HepG2 (cell line): ENCODE results near the gene SERPIND1. TPM values are rescaled to one million over a fixed set of nuclear protein-coding genes. Genes with fewer than 3 reads are reported as not detected.

ENCODE experiments used
- ATAC-seq: fragments of 200-7000 bp; cut with Tn5 transposase; 3 replicates; pipeline ENCODE4 v1.9.1; 2020; ENCODE audit warnings: mild to moderate bottlenecking, moderate library complexity
- BruUV-seq: library from RNA; stranded (reverse); fragments of 400-500 nt; replicated peaks from 2 replicates; lab custom pipeline; 2021; lab: Mats Ljungman, UMichigan
- CTCF ChIA-PET: fragments of 300-600 bp; formaldehyde crosslinking; extraction: SDS; loops from one replicate; lab custom pipeline; 2021; ENCODE audit warnings: low total read pairs, inconsistent platforms, low intra/inter-chr PET ratio; lab: Yijun Ruan, JAX
- POLR2A ChIA-PET: fragments of 350-600 bp; sonication (Branson Sonifier 250); formaldehyde crosslinking; loops from one replicate; lab custom pipeline; 2020; ENCODE audit warnings: antibody characterized with exemption, inconsistent platforms; lab: Yijun Ruan, JAX
- DNase-seq: peaks from one replicate; pipeline ENCODE4 v3.0.0-alpha.2; 2015; ENCODE audit warnings: low spot score
- FAIRE-seq: peaks from 3 replicates; lab custom pipeline; 2011; peaks lifted over from hg19 to GRCh38; lab: Jason Lieb, UNC
- H2AFZ ChIP-seq: one replicate; pipeline ENCODE4 v1.6.1; 2011; ENCODE audit warnings: low read length, inconsistent platforms
- H3K27ac ChIP-seq: fragments of 300-600 bp; 3 replicates; pipeline ENCODE4 v1.8.0; 2011; ENCODE audit warnings: mixed run types, mild to moderate bottlenecking, mixed read lengths, low read length, inconsistent platforms; ENCODE audit not compliant: insufficient read depth; ENCODE audit errors: extremely low read length
- H3K27me3 ChIP-seq, 2 experiments: fragments of 200-600 bp in 1 of 2; 2 replicates in 1 of 2; 3 replicates in 1 of 2; pipeline versions ENCODE4 v1.6.0 to v1.8.0; 2011; ENCODE audit warnings: low read length in 2 of 2, mild to moderate bottlenecking in 2 of 2, moderate library complexity in 2 of 2, inconsistent platforms in 1 of 2; ENCODE audit not compliant: insufficient read depth in 2 of 2, control insufficient read depth in 1 of 2
- H3K36me3 ChIP-seq, 2 experiments: fragments of 200-600 bp in 1 of 2; replicated peaks in 1 of 2; 2 replicates in 1 of 2; 3 replicates in 1 of 2; pipeline versions ENCODE4 v1.5.1 to v1.8.0; 2011; ENCODE audit warnings: low read length in 2 of 2, inconsistent platforms in 1 of 2; ENCODE audit not compliant: insufficient read depth in 2 of 2, control insufficient read depth in 1 of 2
- H3K4me1 ChIP-seq: 2 replicates; pipeline ENCODE4 v1.5.1; 2012; ENCODE audit warnings: low read length, inconsistent platforms; ENCODE audit not compliant: insufficient read depth
- H3K4me2 ChIP-seq: 2 replicates; pipeline ENCODE4 v1.6.0; 2011; ENCODE audit warnings: low read depth, low read length, inconsistent platforms
- H3K4me3 ChIP-seq, 3 experiments: fragments of 200-600 bp in 1 of 3; sonication (generic), shearing (Covaris generic) in 1 of 3; replicated peaks in 1 of 3; 2 replicates each; pipeline ENCODE4 v1.5.1; 2011 to 2016; ENCODE audit warnings: low read length in 3 of 3, inconsistent platforms in 2 of 3, low read depth in 2 of 3, mild to moderate bottlenecking in 2 of 3, control low read depth in 1 of 3, mixed read lengths in 1 of 3; ENCODE audit not compliant: insufficient read depth in 1 of 3
- H3K79me2 ChIP-seq: one replicate; pipeline ENCODE4 v1.6.1; 2011; ENCODE audit warnings: low read length, inconsistent platforms; ENCODE audit not compliant: insufficient read depth
- H3K9ac ChIP-seq: 2 replicates; pipeline ENCODE4 v1.6.0; 2011; ENCODE audit warnings: mild to moderate bottlenecking, low read depth, low read length, inconsistent platforms; ENCODE audit not compliant: insufficient read depth
- H3K9me3 ChIP-seq: 2 replicates; pipeline ENCODE4 v1.5.1; 2012; ENCODE audit warnings: mild to moderate bottlenecking, low read length
- H4K20me1 ChIP-seq: 2 replicates; pipeline ENCODE4 v1.6.0; 2011; ENCODE audit warnings: inconsistent platforms, mild to moderate bottlenecking, low read length, moderate library complexity; ENCODE audit not compliant: insufficient read depth
- CAMTA2 ChIP-seq: sonication (generic); formaldehyde crosslinking; IDR thresholded peaks from 2 replicates; pipeline ENCODE4 v1.4.0; 2020; ENCODE audit warnings: mild to moderate bottlenecking, missing genetic modification reagents, borderline replicate concordance
- FOXA3 ChIP-seq: IDR thresholded peaks from 2 replicates; pipeline ENCODE4 v1.6.1; 2016; ENCODE audit warnings: missing genetic modification reagents, missing compliant biosample characterization
- POLR2A ChIP-seq, 2 experiments: IDR thresholded peaks; 2 replicates each; pipeline ENCODE4 v1.6.1; 2011; ENCODE audit warnings: low read depth in 2 of 2, low read length in 2 of 2, mild to moderate bottlenecking in 1 of 2, moderate library complexity in 1 of 2; ENCODE audit not compliant: insufficient read depth in 1 of 2
- RBFOX2 ChIP-seq: fragments of 200-400 bp; formaldehyde crosslinking; IDR thresholded peaks from 2 replicates; pipeline ENCODE4 v1.6.1; 2017; ENCODE audit warnings: low read depth, mild to moderate bottlenecking, low read length
- XBP1 ChIP-seq: sonication (generic); formaldehyde crosslinking; IDR thresholded peaks from 2 replicates; pipeline ENCODE4 v1.5.0; 2020; ENCODE audit warnings: missing genetic modification reagents
- ZBTB46 ChIP-seq: sonication (generic); formaldehyde crosslinking; IDR thresholded peaks from 2 replicates; pipeline ENCODE4 v1.4.0; 2020; ENCODE audit warnings: mild to moderate bottlenecking, missing genetic modification reagents, borderline replicate concordance
- ZFP1 ChIP-seq: IDR thresholded peaks from 2 replicates; pipeline ENCODE4 v1.6.1; 2016
- ZNF343 ChIP-seq: sonication (generic); formaldehyde crosslinking; IDR thresholded peaks from 2 replicates; pipeline ENCODE4 v1.4.0; 2020; ENCODE audit warnings: mild to moderate bottlenecking, missing genetic modification reagents
- ZNF891 ChIP-seq: sonication (generic); formaldehyde crosslinking; IDR thresholded peaks from 2 replicates; pipeline ENCODE4 v1.5.0; 2020; ENCODE audit warnings: mild to moderate bottlenecking, missing genetic modification reagents
- ZSCAN20 ChIP-seq: sonication (generic); formaldehyde crosslinking; IDR thresholded peaks from 2 replicates; pipeline ENCODE4 v1.4.0; 2020; ENCODE audit warnings: missing genetic modification reagents, mild to moderate bottlenecking, borderline replicate concordance
- WGBS: methylation state at CpG from one replicate; pipeline ENCODE4 v1.1.6; 2017; ENCODE audit warnings: low lambda C conversion rate; 5-methylcytosine and 5-hydroxymethylcytosine counted together
- in situ Hi-C: cut with HindIII; loops from 2 replicates; pipeline ENCODE4 v1.10.0; 2017; ENCODE audit warnings: low pct_unique_long_range_greater_than_20kb; ENCODE audit not compliant: extremely low pct_ligation_motif_present
- intact Hi-C: fragments of 100-400 bp; cut with micrococcal nuclease; formaldehyde crosslinking; loops from one replicate; pipeline ENCODE4 v1.10.0; 2022; ENCODE audit not compliant: unreplicated experiment
- polyA plus RNA-seq, 8 experiments: library from polyadenylated mRNA; depleted of rRNA in 3 of 8; stranded (reverse) in 7 of 8; unstranded in 1 of 8; fragments of >200 nt; fragmentation: Illumina TruSeq in 4 of 8; extraction: Trizol in 4 of 8; gene quantifications; 2 replicates each; pipeline versions ENCODE4 v1.2.1 to v1.2.3, GENCODE V29; 2011 to 2016; ENCODE audit warnings: low read depth in 4 of 8, missing spikeins in 1 of 8, mixed read lengths in 1 of 8; ENCODE audit not compliant: insufficient read depth in 1 of 8
- total RNA-seq, 5 experiments: library from RNA; depleted of rRNA; stranded (reverse); fragments of >200 nt; fragmentation: Illumina TruSeq; extraction: Trizol; gene quantifications; 2 replicates each; pipeline ENCODE4 v1.2.3, GENCODE V29; 2016; ENCODE audit warnings: low read depth in 1 of 5

The SERPIND1 gene
- total and polyA plus RNA-seq, 2 of the 13 experiments (the other 11 are each of a cell fraction or from before 2014, with no cell fraction given) = 111 to 350 TPM

GRCh38 chr22:20786048-20786447 lies 12.1 kb downstream of the SERPIND1 start:
- H3K27ac ChIP-seq = no peak overlapping the region
- DNase-seq (no peak), FAIRE-seq (no peak)
- H2AFZ ChIP-seq = no peak overlapping the region
- H3K4me3 ChIP-seq = no peak overlapping the region
- peaks cover 36 to 79% of the 10 kb centered on the region in 2 experiments for H3K36me3 ChIP-seq
- no peak overlapping the region for H3K9ac ChIP-seq
- H3K79me2 ChIP-seq = peaks cover 26% of the 10 kb centered on the region
- CTCF ChIA-PET = no interaction called here
- WGBS = 99% methylated on average over 5 of the region's 8 CpGs
- in situ Hi-C loops = no loop called here
- POLR2A ChIA-PET = interaction anchor here (11.1 kb wide), 1 partner anchor 10 kb away, joined by 172 read pairs; the partner anchor contains the start of gene SERPIND1
- H3K9me3 ChIP-seq = no peaks in the 10 kb centered on the region
- TF ChIP-seq RBFOX2 (peak; percentile 52; the same call in 1 of the 2 replicates), ZNF891 (CRISPR knock-in tag) (no peak), ZNF343 (CRISPR knock-in tag) (no peak), ZSCAN20 (no peak), ZBTB46 (no peak), XBP1 (CRISPR knock-in tag) (no peak), ZFP1 (CRISPR knock-in tag) (no peak), CAMTA2 (CRISPR knock-in tag) (no peak), FOXA3 (CRISPR knock-in tag) (no peak), POLR2A (IDR thresholded peaks at IDR 0.05; ENCODE audit: insufficient read depth in 1 of 2, low read depth in 2 of 2, low read length in 2 of 2) (0 out of 4 replicates have a peak, but pooled peaks of 1 of the 2 experiments have one; percentile 27)
- TF ChIP-seq, all 625 proteins: peak for 2
- intact Hi-C loops = no loop called here
- H3K27me3 ChIP-seq = no peaks in the 10 kb centered on the region
- ATAC-seq = no peak
- no peak overlapping the region for H3K4me2 ChIP-seq
- BruUV-seq = no TSS peak
- peaks cover 20% of the 10 kb centered on the region for H4K20me1 ChIP-seq
- H3K4me1 ChIP-seq = peaks cover 68% of the 10 kb centered on the region
